Mesodermal cell (in vitro differentiated cells): ENCODE results near the gene BAG5.

ENCODE experiments used
- H3K27ac ChIP-seq: 2 replicates; pipeline ENCODE4 v1.7.0; 2013; ENCODE audit warnings: mild to moderate bottlenecking, low read depth, low read length, moderate library complexity; ENCODE audit not compliant: severe bottlenecking
- H3K36me3 ChIP-seq: 2 replicates; pipeline ENCODE4 v1.7.1; 2013; ENCODE audit warnings: mild to moderate bottlenecking, low read length, moderate library complexity; ENCODE audit not compliant: control insufficient read depth, insufficient read depth
- H3K4me1 ChIP-seq: one replicate; pipeline ENCODE4 v1.7.1; 2013; ENCODE audit warnings: mild to moderate bottlenecking, low read length; ENCODE audit not compliant: insufficient read depth, control insufficient read depth, poor library complexity, severe bottlenecking
- H3K4me3 ChIP-seq: 2 replicates; pipeline ENCODE4 v1.7.0; 2013; ENCODE audit warnings: low read length, control low read depth, mild to moderate bottlenecking; ENCODE audit not compliant: insufficient read depth, poor library complexity, severe bottlenecking; ENCODE audit errors: extremely low read depth
- H3K9me3 ChIP-seq: 2 replicates; pipeline ENCODE4 v1.7.1; 2013; ENCODE audit warnings: mild to moderate bottlenecking, low read length, moderate library complexity; ENCODE audit not compliant: control insufficient read depth
- WGBS, 2 experiments: methylation state at CpG; one replicate each; pipeline ENCODE4 v1.1.5; 2013; ENCODE audit warnings: missing lambda C conversion rate in 2 of 2; ENCODE audit not compliant: insufficient coverage in 2 of 2; 5-methylcytosine and 5-hydroxymethylcytosine counted together

The BAG5 gene

DNA sequence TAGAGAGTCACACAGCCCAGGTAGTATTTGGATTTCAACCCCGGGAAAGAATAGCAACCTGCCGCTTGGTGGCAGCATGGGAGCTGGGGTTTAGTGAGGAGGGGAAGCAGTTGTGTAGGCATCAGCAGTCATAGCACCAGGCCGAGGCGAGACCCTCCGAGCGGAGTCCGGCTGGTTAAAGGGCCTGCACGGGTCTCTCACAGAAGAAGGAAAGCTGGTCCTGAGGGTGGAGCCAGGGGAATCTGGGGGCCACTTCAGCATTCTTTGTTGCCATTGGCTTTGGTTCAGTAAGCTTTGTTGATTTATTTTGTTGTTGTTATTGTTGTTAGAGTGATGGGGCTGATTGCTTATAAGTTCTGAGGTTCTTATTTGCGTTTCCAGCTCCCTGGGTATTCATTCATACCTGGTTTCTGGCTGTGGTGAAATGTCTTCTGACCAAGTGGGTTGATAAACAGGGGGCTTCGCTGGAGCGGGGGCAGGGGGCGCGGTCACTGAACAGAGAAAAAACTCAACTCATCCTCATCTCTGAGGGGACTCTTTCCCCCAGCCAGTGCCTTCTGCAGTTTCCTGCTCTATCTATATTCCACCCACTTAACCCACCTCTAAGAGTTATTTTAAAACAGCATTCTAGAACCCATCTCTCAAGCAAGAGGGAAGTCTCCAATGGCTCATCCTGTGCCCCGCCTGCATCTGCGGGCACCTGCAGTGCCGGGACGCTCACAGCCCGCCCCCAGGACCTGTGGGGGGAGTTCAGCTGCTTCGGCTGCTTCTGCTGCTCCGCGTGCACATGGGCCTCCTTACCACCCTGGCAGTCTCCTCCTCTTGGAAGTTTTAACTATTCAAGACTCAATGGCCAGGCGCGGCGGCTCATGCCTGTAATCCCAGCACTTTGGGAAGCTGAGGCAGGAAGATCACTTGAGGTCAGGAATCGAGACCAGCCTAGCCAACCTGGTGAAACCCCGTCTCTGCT, 51.4 kb downstream of the BAG5 start:
- WGBS, 2 experiments = 96% methylated on average over 19 to 21 of the region's 26 CpGs

GRCh38 chr14:103509864-103510723, 52.4 kb downstream of the BAG5 start:
- Histone ChIP-seq H3K4me1 (no peaks in the 10 kb centered on the region), H3K27ac (no peak overlapping the region), H3K36me3 (peaks cover 55% of the 10 kb centered on the region), H3K9me3 (no peaks in the 10 kb centered on the region), H3K4me3 (no peak overlapping the region)
- 93 to 96% methylated on average over 5 to 9 of the region's 11 CpGs for WGBS, 2 experiments

More for the DNA sequence above, 51.4 kb downstream of the BAG5 start:
- H3K4me3 ChIP-seq = no peak overlapping the region
- H3K27ac ChIP-seq = no peak overlapping the region
- peaks cover 47% of the 10 kb centered on the region for H3K36me3 ChIP-seq
- no peaks in the 10 kb centered on the region for H3K4me1 ChIP-seq
- H3K9me3 ChIP-seq = no peaks in the 10 kb centered on the region

GRCh38 chr14:103508521-103509329, 53.7 kb downstream of the BAG5 start:
- peaks cover 66% of the 10 kb centered on the region for H3K36me3 ChIP-seq

DNA sequence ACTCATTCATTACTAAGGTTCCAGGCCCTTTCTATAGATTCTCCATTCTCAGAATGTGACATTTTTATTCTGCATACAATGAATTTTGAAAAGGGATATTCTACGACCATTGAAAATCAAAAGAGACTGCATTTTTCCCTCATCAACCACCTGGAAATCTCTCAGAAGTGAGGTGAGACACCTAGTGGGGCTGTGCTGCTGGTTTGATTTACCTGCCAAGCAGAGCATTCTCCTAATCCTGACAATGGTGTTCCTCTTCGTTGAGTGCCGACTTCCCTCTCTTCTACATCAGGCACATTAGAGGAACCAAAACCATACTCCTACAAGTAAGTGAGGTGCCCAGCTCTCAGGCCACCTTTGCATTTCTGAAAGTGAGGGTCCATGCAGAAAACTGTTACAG, 54.7 kb downstream of the BAG5 start:
- WGBS, 2 experiments = 89 to 94% methylated on average over 2 of the region's 3 CpGs
- Histone ChIP-seq H3K4me1 (no peaks in the 10 kb centered on the region), H3K4me3 (no peak overlapping the region), H3K27ac (no peak overlapping the region), H3K9me3 (no peaks in the 10 kb centered on the region), H3K36me3 (peaks cover 76% of the 10 kb centered on the region)

More at GRCh38 chr14:103508521-103509329, 53.7 kb downstream of the BAG5 start:
- Histone ChIP-seq H3K9me3 (no peaks in the 10 kb centered on the region), H3K4me3 (no peak overlapping the region), H3K4me1 (no peaks in the 10 kb centered on the region), H3K27ac (no peak overlapping the region)
- 91 to 95% methylated on average over 12 to 14 of the region's 16 CpGs for WGBS, 2 experiments
